ENCODE measurements around the gene OGFR.
A peak's percentile ranks its signal among the peaks of the same experiment; 100 is the strongest.

OGFR gene

GRCh38 chr20:62804627-62805154 is at the start of gene OGFR:
Gene OGFR (plus strand): TSS chr20:62804835. CDS start chr20:62804860, 25 bp downstream.
- DNase-seq: peak; percentile 73 to 78

- no peak for DNase-seq
These were observed 49.7 kb upstream of the OGFR start for GRCh38 chr20:62754991-62755356.

GRCh38 chr20:62755817-62756724 is 48.6 kb upstream of the OGFR start:
- DNase-seq: no peak

- no peak for DNase-seq
These were observed 46.3 kb upstream of the OGFR start for GRCh38 chr20:62758226-62758912.

GRCh38 chr20:62759981-62760431 is 44.6 kb upstream of the OGFR start:
- peak in 1 of 2 donors; percentile 18 for DNase-seq

- DNase-seq: no peak
These were observed 44.2 kb upstream of the OGFR start for GRCh38 chr20:62760471-62760855.

GRCh38 chr20:62760856-62761758 is 43.5 kb upstream of the OGFR start:
- DNase-seq: no peak

- no peak for DNase-seq
These were observed 42.9 kb upstream of the OGFR start for GRCh38 chr20:62761759-62762131.

GRCh38 chr20:62762376-62762775 is 42.3 kb upstream of the OGFR start:
- DNase-seq: no peak

- no peak for DNase-seq
These were observed 41.8 kb upstream of the OGFR start for GRCh38 chr20:62762801-62763368.

GRCh38 chr20:62763404-62763803 is 41.2 kb upstream of the OGFR start:
- no peak for DNase-seq

- DNase-seq: no peak
These were observed 40.3 kb upstream of the OGFR start for GRCh38 chr20:62764156-62764935.

- no peak for DNase-seq
These were observed 39.6 kb upstream of the OGFR start for GRCh38 chr20:62765021-62765420.

- no peak for DNase-seq
These were observed 39.1 kb upstream of the OGFR start for GRCh38 chr20:62765432-62766070.

- DNase-seq: no peak
These were observed 38.6 kb upstream of the OGFR start for GRCh38 chr20:62766071-62766450.

GRCh38 chr20:62766716-62767115 is 37.9 kb upstream of the OGFR start:
- no peak for DNase-seq

GRCh38 chr20:62768234-62768546 is 36.4 kb upstream of the OGFR start:
- no peak for DNase-seq

GRCh38 chr20:62768551-62769287 is 35.9 kb upstream of the OGFR start:
- DNase-seq: no peak

GRCh38 chr20:62769346-62770071 is 35.1 kb upstream of the OGFR start:
- no peak for DNase-seq
